Stimulated activated CD4-positive, alpha-beta T cell treated with anti-CD3 and anti-CD28 coated beads, Interleukin-12 subunit alpha, Interleukin-12 subunit beta, amount 100 ng/mL, for 48 hours (primary cell): ENCODE data around the gene USP35.
A peak's percentile ranks its signal among the peaks of the same experiment; 100 is the strongest.

Experiments used
- DNase-seq, 3 donors: peaks; one replicate each; pipeline ENCODE4 v3.0.0-alpha.2; 2020; ENCODE audit warnings: low read depth in 2 of 3, low spot score in 1 of 3

The USP35 gene

GRCh38 chr11:78197816-78198215 is 9.1 kb downstream of the USP35 start:
- no peak for DNase-seq

- no peak for DNase-seq
These were observed 10.4 kb downstream of the USP35 start for GRCh38 chr11:78199015-78199652.

DNA sequence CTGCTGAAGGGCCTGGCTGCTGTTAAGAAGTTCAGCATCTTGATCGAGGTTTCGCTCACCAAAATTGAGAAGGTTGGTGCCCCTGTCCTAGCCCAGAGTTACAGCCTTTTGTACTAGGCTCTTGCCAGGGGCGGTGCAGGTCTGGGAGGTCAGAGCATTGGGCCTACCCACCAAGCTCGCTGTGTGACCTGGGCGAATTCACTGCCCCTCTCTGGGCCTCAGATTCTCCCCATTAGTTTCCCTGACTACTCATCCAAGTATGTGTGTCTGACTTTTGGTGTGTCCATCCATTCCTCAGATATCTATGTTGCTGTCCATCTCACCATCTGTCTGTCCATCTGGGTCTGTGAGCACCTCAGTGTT is 10.9 kb downstream of the USP35 start:
- DNase-seq: no peak

GRCh38 chr11:78200061-78200460 is 11.3 kb downstream of the USP35 start:
- DNase-seq: no peak

DNA sequence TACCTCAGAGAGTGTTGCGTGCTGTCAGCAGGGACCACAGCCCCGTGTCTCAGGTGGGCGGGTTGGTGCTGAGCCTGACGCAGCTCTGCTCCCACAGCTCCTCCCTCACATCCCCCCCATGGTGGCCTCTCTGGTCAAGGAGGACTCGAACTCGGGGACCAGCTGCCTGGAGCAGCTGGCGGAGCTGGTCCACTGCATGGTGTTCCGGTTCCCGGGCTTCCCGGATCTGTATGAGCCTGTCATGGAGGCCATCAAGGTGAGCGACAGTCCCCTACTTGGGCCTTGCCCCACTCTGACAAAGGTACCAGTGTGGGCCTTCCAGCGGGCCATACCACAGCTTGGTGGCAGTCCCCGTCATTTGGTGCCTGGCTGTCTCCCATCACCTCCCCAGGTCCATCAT is 11.8 kb downstream of the USP35 start:
- DNase-seq: no peak

- no peak for DNase-seq
These were observed 12.5 kb downstream of the USP35 start for GRCh38 chr11:78201096-78201818.

- DNase-seq: peak in 1 of 3 donors; percentile 19
These were observed 14.0 kb downstream of the USP35 start for GRCh38 chr11:78202733-78203167.

GRCh38 chr11:78203184-78203583 is 14.5 kb downstream of the USP35 start:
- DNase-seq: no peak

- no peak for DNase-seq
These were observed 16.5 kb downstream of the USP35 start for GRCh38 chr11:78205256-78205655.

DNA sequence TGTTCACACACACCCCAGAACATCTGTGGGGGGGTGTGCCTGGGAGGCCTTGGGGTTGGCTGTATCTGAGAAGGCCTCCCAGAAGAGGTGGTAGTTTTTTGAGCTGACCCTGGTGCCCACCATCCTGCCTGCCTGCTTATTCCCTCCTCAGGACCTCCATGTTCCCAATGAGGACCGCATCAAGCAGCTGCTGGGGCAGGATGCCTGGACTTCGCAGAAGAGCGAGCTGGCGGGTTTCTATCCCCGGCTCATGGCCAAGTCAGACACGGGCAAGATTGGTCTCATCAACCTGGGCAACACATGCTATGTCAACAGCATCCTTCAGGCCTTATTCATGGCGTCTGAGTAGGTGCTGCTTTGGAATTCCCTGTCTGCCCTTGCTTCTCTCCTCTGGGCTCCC is 17.0 kb downstream of the USP35 start:
- no peak for DNase-seq

DNA sequence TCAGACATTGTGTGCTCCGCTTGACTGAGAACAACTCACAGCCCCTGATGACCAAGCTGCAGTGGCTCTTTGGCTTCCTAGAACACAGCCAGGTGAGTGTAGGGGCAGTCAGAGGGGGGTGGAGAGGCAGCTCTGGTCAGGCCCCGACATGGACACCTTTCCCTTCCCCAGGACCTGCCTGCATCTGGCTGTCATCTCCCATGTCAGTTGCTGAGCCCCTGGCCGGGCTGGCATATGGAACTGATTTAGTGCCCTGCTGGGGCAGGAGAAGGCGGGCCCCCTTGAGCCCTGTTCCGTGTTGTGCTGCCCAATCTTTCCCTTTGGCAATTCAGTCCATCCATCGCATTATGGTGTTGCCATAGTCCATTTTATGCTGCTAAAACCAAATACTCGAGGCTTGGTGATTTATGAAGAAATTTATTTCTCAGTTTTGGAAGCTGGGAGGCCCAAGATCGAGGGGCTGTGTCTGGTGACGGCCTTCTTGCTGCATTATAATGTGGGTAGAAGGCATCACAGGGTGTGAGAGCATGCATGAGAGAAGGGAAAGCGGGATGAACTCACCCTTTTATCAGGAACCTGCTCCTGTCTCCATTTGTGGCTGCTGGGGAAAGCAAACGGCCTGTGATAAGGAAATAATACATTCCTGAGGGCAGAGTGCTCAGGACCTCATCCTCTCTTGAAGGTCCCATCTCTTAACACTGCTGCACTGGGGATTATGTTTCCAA is 19.0 kb downstream of the USP35 start:
- DNase-seq: no peak

DNA sequence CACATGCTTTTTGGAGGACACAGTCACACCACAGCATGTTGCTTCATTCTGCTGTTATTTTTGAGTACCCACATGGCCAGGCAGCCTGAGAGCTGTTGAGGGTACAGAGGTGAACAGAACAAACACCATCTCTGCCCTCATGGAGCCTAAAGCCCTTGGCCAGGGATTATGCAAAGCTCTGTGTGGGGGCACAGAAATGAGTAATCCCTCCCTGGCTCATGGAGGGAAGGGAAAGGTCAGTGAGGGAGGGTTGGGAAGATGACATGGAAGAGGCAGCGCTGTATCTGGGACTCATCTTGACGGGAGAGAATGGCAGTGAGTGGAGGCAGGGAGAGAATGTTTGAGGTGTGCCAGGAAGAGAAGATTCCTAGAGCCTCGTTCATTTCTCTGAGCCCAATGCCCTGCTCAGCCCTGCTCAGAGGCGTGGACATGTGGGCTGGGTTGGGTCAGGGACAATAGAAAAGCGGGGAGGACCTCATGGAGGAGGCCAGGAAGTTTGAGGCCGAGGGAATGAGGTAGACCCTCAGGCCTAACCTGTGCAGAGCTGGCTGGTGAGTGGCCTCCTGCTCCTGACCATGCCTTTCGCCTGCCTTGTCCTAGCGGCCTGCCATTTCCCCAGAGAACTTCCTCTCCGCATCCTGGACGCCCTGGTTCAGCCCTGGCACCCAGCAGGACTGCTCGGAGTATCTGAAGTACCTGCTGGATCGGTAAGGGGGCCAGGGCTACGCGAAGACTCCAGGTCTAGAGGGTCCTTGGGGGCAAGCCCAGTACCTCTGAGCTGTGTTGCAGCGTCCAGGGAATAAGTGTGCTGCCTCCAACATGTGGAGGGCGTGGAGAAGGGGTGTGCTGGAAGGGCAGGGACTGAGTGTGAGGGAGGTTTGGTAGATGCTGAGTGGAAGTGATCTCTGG is 19.8 kb downstream of the USP35 start:
- DNase-seq: no peak

DNA sequence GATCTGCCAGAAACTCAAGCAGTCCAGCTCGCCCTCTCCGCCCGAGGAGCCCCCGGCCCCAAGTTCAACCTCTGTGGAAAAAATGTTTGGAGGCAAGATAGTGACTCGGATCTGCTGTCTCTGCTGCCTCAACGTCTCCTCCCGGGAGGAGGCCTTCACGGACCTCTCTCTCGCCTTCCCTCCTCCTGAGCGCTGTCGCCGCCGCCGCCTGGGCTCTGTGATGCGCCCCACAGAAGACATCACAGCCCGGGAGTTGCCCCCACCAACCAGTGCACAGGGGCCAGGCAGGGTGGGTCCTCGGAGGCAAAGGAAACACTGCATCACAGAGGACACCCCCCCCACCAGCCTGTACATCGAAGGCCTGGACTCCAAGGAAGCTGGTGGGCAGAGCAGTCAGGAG is 20.8 kb downstream of the USP35 start:
- DNase-seq: no peak

DNA sequence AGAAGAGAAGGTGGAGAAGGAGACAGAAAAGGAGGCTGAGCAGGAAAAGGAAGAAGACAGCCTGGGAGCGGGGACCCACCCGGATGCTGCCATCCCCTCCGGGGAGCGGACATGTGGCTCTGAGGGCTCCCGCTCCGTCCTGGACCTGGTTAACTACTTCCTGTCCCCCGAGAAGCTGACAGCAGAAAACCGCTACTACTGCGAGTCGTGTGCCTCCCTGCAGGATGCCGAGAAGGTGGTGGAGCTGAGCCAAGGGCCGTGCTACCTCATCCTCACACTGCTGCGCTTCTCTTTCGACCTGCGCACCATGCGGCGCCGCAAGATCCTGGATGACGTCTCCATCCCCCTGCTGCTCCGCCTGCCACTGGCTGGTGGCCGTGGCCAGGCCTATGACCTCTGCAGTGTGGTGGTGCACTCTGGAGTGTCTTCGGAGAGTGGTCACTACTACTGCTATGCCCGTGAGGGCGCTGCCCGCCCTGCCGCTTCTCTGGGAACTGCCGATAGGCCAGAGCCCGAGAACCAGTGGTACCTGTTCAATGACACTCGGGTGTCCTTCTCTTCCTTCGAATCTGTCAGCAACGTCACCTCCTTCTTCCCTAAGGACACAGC is 21.4 kb downstream of the USP35 start:
- no peak for DNase-seq

- no peak for DNase-seq
These were observed 22.8 kb downstream of the USP35 start for GRCh38 chr11:78211565-78211964.

- no peak for DNase-seq
These were observed 24.1 kb downstream of the USP35 start for GRCh38 chr11:78212586-78213371.

GRCh38 chr11:78213526-78214330 is 25.0 kb downstream of the USP35 start:
- no peak for DNase-seq

GRCh38 chr11:78214331-78215194 is 25.8 kb downstream of the USP35 start:
- DNase-seq: no peak
